HEK293T (cell line): ENCODE results near the gene NBAS.

Source experiments
- FOXK2 ChIP-seq: fragments of 450-650 bp; IDR thresholded peaks from 2 replicates; pipeline ENCODE4 v1.6.1; 2016; ENCODE audit warnings: mild to moderate bottlenecking
- FOXM1 ChIP-seq: fragments of 450-650 bp; IDR thresholded peaks from 2 replicates; pipeline ENCODE4 v1.6.1; 2017; ENCODE audit warnings: mild to moderate bottlenecking, borderline replicate concordance
- SP1 ChIP-seq: fragments of 450-650 bp; IDR thresholded peaks from 2 replicates; pipeline ENCODE4 v1.6.1; 2017
- TARDBP ChIP-seq: fragments of 450-650 bp; IDR thresholded peaks from 2 replicates; pipeline ENCODE4 v1.6.1; 2016
- ZNF384 ChIP-seq: fragments of 450-650 bp; IDR thresholded peaks from 2 replicates; pipeline ENCODE4 v1.6.1; 2016

DNA sequence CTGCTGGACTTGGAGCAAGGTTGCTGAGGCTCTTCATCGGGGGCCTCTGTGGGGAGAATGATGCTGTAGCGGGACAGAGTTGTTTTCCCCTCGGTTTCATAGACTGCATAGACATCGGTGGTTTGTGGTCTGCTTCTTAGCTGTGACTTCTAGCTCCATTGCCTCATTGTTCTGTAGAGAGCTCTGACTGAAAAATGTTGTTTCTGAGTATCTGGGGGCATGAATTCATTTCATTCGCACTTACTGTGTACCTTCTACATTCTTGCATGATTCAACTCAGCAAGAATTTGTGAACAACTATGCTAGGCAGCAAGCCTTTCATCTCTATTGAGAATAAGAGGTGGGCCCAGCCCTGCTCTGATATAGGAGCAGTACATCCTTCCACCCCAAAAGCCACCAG is 406.8 kb downstream of the NBAS start:
- TF ChIP-seq ZNF384 (no peak), TARDBP (no peak), FOXM1 (no peak), FOXK2 (no peak), SP1 (no peak)
